Stimulated activated CD4-positive, alpha-beta T cell treated with anti-CD3 and anti-CD28 coated beads, TNF-alpha, amount 100 ng/mL, for 24 hours (primary cell): ENCODE results near the gene SNF8.
"Not testable (repeated sequence)": the region's sequence is repeated elsewhere in the genome, so short reads cannot be mapped to it uniquely, and the experiment has no call there.

Experiments
- DNase-seq, 3 experiments: peaks; one replicate each; pipeline ENCODE4 v3.0.0-alpha.2; 2020; ENCODE audit warnings: low read depth in 3 of 3

SNF8 gene, protein sequence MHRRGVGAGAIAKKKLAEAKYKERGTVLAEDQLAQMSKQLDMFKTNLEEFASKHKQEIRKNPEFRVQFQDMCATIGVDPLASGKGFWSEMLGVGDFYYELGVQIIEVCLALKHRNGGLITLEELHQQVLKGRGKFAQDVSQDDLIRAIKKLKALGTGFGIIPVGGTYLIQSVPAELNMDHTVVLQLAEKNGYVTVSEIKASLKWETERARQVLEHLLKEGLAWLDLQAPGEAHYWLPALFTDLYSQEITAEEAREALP

DNA sequence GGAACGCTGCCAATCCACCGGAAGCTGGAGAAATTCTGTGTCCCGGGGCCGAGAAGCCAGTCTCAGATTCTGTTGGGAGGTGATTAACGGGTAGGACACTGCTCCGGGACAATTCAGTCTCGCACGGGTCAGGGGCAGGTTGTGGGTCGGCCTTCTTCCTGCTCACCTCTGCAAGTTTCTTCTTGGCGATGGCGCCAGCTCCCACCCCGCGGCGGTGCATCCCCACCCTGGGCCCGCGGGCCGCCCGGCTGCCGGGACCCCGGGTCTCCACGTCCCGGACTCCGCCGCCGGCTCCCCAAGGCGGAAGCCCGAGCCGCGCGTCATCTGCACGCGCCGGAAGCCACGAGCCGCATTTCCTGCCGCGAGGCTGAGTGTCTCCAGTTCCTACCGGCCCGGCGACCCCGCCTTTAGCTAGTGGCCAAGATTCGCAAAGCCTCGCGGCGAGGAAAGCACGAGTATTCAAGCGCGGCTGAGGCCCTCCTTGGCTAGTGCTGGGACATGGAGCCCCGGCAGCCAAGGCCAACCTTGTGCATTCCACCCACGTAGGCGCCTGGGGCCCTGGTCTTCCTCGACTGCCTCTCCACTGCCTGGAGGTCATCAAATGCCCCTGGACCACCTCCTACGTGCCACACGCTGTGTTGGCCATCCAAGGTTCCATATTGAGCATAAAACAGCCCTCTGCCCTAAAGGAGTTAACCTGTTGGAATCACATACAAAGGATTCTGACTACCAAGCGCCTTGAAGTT, at the start of gene SNF8:
TSS of gene SNF8 (minus strand) at position 328 of the 746 bp plus-strand sequence. CDS start at position 220, 108 bp downstream.
- peak; percentile 87 to 93 (median 93) for DNase-seq

DNA sequence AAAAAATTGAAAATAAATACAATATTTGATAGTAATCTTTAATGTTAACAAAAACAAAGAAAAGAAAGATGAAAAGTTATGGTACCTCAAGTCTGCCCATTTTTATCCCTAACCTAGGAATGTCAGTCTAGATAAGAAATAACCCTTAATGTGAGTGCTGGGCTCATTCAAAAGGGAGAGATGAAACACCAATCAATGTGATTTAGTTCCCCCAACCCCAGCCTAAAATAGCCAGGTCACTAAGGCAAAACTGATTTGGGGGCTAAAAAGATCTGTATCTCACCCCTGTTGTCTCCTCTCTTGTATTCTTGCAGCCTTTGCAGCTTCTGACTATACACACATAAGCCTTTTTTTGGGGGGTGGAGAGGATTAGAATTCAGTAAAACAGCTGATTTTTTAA, 49.3 kb upstream of the SNF8 start:
- DNase-seq, result no peak

DNA sequence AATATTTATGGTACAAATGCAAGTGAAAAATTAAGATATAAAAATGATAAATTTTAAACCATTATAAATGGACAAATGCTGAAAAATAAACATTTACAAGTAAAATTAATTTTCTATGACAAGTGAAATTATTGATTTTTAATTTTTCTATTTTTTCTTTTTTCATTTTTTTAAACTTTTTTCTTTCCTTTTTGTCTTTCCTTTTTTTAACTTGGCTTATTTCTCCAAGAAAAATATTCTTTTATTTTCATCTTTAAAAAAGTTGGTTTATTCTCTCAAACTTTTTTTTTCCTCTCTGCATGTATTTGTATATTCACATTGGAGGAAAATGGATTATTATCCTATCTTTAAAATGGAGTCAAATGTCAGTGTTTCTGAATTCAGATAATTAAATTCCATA, 48.7 kb upstream of the SNF8 start:
- no peak for DNase-seq

DNA sequence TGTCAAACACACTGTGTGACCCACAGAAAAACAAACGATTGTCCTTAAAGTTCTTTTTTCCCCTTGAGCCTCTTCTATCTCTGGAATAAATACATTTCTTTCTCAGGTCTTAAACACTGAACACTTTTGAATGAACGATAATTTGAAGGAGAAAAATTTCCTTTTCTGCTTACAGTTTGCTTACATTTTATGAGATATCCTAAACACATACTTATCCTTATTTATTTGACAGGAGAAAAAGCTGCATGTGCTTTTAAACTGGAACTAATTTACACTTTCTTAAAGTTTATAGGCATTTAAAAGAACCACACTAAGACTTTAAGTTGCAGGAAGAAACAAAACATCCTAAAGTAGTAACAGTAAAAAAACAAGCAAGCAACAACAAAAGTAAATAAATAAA, 47.8 kb upstream of the SNF8 start:
- no peak for DNase-seq

DNA sequence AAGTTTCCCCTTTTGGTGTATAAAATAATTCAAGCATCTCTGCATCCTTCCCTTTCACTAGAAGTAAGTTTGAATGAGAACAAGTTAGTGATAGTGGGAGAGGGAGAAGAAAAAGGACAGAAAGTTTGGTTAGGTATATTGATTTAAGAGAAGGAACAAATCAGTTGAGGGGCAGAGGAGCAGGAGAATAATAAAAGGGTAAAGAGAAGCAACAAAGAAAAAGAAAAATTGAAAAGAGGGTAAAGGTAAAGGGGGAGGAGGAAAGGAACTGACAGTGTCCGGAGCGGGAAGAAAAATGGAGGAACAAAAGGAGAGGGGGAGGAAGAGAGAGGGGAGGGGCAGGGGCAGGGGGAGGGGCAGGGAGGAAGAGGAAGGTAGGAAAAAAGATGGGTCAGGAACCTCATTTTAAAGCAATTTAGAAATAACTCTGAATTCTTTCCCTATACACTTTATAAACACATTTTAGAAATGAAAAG, 46.3 kb upstream of the SNF8 start:
- no peak for DNase-seq

DNA sequence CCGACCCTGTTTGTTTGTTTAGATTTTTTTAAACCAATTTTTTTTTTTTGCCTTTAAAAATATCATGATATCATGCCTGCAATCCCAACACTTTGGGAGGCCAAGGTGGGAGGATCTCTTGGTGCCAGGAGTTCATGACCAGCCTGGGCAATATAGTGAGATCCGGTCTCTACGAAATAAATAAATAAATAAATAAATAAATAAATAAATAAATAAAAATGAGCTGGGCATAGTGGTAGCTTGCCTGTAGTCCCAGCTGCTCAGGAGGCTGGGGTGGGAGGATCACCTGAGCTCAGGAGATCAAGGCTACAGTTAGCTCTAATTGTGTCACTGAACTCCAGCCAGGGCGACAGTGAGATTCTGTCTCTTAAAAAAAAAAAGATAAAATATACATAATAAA, 44.5 kb upstream of the SNF8 start:
- no peak for DNase-seq

DNA sequence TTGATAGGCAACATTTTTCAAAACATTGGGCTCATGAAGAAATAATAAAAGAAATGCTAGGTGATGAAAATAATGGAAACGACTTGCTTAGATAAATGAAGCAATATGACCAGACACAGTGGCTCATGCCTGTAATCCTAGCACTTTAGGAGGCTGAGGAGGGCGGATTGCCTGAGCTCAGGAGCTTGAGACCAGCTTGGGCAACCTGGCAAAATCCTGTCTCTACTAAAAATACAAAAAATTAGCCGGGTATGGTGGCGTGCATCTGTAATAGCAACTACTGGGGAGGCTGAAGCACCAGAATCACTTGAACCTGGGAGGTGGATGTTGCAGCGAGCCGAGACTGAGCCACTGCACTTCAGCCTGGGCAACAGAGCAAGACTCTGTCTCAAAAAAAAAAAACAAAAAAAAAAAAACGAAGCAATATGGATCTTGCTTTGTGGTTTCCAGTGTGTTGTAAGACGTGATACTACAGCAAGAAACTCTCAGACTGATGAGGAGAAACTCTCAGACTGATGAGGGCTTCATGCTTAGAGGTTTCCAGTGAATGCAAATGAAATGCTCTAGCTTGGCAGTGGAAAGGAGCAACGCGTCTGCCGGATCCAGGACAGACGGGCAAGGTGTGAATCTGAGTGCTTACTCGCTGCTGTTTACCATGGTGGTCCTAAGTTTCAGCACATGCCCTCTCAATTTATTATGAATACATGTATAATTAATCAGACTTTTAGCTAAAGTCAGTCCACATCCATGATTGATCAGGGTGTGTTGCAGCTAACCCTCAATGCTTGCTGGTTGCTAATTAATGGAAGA, 41.0 kb upstream of the SNF8 start:
- DNase-seq, result no peak

DNA sequence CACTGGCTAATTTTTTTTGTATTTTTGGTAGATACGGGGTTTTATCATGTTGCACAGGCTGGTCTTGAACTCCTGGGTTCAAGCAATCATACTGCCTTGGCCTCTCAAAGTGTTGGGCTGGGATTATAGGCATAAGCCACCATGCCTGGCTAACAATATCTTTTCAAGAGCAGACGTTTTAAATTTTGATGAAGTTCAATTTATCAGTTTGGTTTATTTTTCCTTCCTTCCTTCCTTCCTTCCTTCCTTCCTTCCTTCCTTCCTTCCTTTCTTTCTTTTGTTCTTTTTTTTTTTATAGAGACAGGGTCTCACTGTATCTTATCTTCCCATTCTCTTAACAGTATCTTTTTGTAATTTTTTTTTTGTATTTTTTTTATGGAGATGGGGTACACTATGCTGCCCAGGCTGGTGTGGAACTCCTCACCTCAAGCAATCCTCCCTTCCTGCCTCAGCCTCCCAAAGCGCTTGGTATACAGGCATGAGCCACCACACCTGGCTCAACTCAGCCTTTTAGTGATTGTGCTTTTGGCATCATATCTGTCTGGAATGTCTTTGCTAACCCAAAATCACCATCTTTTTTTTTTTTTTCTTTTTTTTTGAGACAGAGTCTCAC, 37.4 kb upstream of the SNF8 start:
- no peak for DNase-seq

DNA sequence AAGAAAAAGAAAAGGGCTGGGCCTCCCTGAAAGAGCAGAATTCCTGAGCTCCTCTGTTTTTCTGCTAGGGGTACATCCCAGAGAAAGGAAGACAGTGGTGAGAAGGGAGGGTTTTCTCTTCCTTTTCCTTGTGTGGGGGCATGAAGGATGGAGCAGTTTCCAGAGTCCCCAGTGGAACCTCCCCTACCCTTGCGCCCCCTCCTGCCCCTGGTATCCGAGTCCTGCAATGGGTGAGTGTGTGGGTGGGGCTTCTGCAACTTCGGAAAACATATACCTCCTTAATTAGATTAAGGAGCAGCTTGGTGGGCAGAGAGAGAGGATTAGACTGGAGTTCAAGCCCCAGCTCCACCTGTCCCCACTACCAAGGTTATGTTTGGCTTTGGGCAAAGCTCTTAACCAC, 29.2 kb upstream of the SNF8 start:
- no peak for DNase-seq

DNA sequence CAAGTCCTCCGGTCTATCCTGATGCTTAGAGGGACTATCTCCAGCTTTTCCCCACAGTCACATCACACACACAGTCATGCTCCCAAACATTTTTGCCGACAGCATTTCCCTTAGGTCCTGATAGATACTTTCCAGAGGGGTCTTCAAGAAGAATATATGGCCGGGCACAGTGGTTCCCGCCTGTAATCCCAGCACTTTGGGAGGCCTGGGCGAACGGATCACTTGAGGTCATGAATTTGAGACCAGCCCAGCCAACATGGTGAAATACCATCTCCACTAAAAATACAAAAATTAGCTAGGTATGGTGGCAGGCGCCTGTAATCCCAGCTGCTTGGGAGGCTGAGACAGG, 28.1 kb upstream of the SNF8 start:
- no peak for DNase-seq

DNA sequence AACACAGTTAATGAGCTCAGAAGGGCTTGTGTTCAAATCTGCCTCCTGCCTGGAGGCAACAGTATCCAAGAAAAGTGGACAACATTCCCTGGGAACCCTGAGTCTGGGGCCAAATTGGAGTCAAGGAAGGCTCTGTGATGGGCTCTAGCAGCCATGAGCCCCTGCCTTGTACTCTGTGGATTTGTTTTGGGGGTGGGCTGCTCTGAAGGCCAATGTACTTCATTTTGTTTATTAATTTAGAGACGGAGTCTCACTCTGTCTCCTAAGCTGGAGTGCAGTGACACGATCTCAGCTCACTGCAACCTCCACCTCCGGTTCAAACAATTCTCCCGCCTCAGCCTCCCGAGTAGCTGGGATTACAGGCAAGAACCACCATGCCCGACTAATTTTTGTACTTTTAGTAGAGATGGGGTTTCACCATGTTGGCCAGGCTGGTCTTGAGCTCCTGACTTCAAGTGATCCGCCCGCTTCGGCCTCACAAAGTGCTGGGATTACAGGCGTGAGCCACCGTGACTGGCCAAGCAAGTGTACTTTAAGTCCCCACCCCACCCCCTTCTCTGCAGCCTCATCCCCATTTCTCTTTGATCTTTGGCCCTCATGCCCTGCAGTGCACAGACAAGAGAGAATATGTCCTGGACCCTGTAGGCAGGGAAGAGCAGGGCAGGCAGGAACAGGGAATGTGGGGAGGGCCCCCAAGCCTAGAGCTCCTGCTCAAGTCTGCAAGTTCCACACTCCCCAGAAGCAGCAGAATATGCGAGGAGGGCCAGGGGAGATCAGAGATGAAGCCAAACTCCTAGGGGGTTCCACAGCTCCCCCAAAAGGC, 26.4 kb upstream of the SNF8 start:
- DNase-seq, result no peak

DNA sequence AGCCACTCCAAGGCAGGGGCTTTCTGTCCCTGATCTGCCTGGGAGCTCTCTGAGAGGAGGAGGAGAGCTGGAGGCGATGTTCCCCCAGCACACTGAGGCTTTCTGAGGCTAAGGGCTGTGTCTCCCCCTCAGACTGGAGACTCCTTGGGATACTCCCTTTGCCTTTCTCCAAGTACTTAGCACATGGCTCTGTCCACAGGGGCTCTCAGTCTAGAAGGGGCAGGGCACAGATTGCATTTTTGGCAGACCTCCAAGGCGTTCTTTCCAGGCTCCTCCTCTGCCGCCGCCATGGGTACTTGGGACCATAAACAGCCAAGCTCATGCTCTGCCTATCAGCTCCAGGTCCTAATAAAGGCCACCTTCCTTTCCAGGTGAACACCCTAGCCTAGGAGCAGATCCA, 25.6 kb upstream of the SNF8 start:
- DNase-seq, result no peak

DNA sequence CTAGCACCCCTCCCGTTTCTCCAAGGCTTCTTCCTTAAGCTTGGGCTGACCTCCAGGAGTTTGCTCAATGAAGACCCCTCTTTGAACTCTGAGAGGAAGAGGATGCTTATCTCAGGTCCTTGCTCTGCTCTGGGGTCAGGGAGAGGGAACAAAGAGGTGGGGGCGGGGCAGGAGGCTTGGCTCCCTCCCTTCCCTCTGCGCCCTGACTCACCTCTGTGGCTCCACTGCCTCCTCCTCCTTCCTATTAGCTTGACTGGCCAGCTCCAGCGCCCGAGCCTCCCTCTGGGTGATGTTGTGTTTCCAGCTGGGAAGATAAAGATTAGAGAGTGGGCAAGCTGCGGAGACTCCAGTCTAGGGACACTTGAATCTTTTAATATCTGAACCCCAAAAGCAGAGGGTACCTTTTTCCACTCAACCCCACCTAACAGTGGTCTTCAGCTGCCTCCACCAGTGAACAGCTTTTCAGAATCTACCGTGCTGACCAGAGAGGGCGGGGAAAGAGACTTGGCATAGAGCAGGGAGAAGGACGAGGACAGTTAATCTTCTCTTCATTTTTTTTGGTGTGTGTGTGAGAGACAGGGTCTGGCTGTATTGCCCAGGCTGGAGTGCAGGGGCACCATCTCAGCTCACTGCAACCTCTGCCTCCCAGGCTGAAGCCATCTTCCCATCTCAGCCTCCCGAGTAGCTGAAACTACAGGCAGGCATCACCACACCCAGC, 17.0 kb upstream of the SNF8 start:
- no peak for DNase-seq

DNA sequence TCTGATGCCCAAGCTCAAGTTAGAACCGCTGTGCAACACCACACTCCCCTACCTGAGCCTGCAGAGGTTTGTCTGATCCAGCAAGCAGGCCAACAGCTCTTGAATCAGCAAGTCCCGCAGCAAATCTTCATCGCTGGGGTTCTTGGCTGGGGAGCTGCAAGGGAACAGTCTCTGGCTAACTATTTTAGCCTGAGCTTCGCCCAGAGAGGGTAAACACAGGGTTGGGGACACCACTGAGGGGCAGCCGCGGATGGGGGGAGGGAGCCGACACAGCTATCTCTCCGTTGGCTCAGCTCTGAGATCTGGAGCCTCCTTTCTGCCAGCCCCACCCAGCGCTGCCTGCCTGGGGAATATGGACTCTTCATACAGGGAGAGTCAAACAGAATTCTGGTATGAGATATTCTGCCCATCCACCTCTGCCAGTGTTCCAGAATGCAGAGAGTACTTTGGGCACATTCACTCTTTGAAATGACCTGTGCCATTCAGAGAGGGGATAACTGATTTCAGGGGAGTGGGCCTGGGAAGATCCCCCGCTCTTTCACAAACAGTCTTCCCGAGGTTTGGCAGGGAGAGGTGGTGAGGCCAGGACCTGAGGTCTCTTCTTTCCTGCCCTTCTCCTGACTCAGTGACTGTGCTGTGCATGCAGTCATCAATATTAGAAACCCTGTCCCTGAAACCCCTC, 16.3 kb upstream of the SNF8 start:
- no peak for DNase-seq

DNA sequence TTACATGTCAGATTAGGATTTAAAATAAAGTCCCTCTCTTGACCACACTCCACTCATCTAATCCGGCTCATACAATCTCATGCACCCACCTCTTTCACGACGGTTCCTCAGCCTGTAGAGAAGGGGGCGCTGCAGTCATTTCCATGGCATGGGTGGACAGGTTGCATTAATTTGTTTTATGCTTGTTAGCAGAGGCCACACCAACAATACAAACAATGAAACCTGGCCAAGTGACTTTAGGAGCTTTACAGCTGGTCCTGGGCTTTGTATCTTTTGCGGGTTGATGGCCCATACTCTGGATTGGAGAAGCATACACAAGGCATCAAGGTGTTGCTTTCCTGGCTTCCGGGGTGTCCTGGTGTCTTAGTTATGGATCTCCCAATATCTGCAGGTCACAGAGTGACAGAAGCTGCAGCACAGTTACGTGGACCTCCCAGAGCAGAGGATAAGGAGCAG, 9.7 kb upstream of the SNF8 start:
- DNase-seq, result no peak

DNA sequence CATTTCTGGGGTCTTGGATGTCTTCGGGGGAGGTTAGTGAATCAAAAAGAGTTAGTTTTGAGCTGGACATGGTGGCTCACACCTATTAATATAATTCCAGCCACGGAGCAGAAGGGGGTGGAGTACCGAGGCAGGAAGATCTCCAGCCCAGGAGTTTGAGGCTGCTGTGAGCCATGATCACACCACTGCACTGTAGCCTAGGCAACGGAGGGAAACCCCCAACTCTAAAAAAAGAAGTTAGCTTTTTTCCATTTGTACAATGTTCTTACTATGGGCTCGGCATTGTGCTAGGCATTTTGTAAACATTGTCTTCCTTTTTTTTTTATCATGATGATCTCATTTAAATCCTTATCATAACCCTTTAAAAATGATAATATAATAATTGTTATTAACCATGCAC, 8.3 kb upstream of the SNF8 start:
- no peak for DNase-seq

DNA sequence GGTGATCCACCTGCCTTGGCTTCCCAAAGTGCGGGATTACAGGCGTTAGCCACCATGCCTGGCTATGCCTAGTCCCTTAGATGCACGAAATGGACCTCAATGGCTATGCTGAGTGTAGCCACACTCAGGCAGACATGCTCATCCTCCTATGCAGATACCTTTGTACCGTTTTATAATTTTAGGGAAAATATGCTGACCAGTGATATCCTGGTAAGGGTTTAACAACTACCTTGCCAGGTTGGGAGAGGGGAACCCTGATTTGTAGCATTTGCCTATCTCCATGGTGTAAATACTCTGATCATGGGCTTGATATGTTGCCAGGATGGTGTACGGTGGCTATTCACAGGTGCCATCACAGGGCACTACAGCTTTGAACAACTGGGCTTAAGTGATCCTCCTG, 6.9 kb upstream of the SNF8 start:
- DNase-seq, result no peak

DNA sequence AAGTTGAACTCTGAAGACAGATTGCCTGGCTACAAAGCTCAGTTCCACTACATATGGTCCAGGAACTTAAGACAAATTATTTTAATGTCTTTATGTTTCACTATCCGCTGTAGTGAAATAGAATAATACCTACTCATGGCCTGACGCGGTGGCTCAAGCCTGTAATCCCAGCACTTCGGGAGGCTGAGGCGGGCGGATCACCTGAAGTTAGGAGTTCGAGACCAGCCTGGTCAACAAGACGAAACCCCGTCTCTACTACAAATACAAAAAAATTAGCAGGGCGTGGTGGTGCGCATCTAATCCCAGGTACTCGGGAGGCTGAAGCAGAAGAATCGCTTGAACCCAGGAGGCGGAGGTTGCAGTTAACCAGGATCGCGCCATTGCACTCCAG, 614 bp upstream of the SNF8 start:
- DNase-seq, result not testable (repeated sequence)

DNA sequence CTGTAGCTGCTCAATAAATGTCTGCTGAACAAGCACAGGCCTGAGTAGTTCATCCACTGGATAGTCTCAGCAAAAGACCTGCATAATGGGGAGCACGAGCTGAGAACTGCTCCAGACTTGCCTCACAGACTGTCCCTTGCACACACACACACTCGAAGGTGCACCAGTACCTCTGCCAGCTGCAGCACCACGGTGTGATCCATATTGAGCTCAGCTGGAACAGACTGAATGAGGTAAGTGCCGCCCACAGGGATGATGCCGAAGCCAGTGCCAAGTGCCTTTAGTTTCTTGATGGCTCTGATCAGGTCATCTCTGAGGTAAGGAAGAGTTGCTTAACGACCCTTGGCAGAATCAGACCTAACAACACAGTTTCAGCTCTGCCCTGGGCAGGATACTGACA, 11.6 kb downstream of the SNF8 start:
- no peak for DNase-seq

DNA sequence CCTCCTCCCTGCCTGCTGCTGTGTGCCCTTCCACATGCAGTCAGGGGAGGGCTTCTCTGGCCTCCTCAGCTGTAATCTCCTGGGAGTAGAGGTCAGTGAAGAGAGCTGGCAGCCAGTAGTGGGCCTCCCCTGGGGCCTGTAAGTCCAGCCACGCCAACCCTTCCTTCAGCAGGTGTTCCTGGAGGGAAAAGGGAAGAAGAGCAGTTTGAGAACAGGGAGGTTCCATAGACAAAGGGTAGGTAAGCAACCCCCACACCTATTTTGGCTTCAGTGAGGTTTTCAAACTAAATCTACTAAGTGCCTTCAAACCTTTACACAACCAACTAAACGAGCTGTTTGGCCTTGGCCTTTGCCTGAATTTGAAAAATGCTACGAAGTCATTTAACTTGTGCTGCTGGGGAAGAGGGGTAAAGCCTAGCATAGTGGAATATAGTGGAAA, 14.2 kb downstream of the SNF8 start:
- DNase-seq, result no peak
